C4-2B (cell line): ENCODE data around the gene PIP5K1C.
"Not testable (repeated sequence)": the region's sequence is repeated elsewhere in the genome, so short reads cannot be mapped to it uniquely, and the experiment has no call there.

Experiments used
- H3K27ac ChIP-seq: fragments of 450-650 bp; 2 replicates; pipeline ENCODE4 v1.5.1; 2017
- ZFX ChIP-seq: fragments of 450-650 bp; IDR thresholded peaks from 2 replicates; pipeline ENCODE4 v1.6.1; 2017
- TF ChIP-seq, protein P1 (sequence below): fragments of 450-650 bp; conservative IDR thresholded peaks from 2 replicates; pipeline ENCODE4 v1.5.1; 2017; ENCODE audit warnings: mild to moderate bottlenecking

The PIP5K1C gene

DNA sequence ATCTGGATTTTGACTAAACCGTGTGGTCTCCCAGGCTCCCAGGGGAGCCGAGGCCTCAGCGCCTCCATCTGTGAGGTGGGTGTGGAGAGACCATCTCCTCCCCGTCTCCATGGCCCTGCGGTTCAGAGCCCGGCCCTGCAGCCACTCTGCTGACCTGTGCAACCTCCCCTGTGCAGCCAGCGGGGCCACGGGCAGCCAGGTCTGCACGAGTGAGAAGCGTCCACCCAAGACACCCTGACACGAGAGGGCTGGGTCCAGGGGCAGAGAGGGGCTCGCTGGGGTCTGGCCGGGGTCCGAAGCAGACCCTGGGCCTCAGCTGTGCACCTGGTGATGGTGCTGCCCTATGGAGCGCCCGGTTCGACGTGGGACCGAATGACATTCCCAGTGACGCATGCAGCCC, 63.3 kb downstream of the PIP5K1C start:
- H3K27ac ChIP-seq, result no peak overlapping the region
- TF ChIP-seq, protein P1, sequence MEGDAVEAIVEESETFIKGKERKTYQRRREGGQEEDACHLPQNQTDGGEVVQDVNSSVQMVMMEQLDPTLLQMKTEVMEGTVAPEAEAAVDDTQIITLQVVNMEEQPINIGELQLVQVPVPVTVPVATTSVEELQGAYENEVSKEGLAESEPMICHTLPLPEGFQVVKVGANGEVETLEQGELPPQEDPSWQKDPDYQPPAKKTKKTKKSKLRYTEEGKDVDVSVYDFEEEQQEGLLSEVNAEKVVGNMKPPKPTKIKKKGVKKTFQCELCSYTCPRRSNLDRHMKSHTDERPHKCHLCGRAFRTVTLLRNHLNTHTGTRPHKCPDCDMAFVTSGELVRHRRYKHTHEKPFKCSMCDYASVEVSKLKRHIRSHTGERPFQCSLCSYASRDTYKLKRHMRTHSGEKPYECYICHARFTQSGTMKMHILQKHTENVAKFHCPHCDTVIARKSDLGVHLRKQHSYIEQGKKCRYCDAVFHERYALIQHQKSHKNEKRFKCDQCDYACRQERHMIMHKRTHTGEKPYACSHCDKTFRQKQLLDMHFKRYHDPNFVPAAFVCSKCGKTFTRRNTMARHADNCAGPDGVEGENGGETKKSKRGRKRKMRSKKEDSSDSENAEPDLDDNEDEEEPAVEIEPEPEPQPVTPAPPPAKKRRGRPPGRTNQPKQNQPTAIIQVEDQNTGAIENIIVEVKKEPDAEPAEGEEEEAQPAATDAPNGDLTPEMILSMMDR, result no peak
- TF ChIP-seq ZFX, result no peak

DNA sequence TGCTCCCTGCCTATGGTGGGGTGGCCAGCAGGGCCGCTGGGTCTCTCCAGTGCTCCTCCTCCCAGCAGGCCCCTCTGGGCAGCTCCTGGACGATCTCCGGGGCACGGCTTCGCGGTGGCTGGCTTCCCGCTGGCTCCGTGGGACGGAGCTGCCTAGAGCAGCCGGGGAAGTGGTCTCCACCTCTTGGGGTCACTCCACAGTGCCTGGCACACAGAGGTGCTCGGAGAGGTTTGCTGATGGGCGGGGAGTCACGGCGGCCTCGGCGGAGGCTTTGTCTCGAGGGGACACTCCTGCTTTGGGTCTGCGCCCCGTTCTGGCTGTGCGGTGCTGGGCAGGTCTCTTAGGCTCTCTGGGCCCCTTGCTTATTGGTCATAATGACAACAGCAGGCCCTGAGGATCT, 63.8 kb downstream of the PIP5K1C start:
- TF ChIP-seq, protein P1, result no peak
- no peak for TF ChIP-seq ZFX
- H3K27ac ChIP-seq, result no peak overlapping the region

DNA sequence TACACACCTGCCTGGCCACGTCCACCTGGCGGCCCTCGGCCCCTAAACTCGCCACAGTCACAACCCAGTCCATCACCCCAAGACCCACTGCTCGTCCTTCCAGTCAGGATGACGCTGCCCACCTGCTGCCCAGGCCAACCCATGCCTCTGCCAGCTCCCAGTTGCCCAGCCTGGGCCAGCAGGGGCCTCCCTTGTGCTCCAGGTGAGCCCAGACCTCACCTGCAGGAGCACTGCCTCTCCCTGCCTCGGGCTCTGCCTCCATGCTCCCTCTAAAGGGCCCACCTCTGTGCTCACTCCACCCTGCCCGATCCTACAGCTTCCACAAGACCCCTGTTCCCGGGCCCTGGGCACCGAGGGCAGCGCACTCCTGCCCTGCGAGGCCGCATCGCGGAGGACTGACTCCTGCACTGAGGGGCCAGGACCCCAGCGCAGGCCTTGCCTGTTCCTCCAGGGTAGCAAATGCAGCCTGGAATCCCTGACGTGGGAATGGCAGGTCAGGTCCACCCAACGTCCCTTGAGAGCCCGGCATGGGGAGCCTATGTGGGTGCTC, 65.7 kb downstream of the PIP5K1C start:
- TF ChIP-seq, protein P1, result no peak
- no peak for TF ChIP-seq ZFX
- no peak overlapping the region for H3K27ac ChIP-seq

DNA sequence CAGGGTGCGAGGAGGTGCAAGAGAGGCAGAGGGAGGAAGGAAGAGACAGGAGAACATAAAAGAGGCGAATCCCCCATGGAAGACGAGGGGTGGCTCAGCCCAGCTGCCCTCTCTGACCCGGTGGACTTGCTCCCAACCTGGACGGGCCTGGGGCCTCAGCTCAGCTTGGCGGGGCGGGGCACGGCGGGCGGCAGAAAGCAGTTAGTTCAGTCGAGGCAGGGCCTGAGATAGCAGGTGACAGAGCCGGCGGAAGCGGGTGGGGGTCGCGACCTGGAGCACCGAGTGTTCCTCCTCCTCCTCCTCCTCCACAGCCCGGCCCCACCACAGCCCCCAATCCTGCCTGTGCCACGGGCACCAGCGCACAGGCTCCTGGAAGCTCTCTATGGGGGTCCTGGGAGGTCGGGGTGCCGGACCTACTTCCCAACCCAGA, 66.7 kb downstream of the PIP5K1C start:
- no peak overlapping the region for H3K27ac ChIP-seq
- no peak for TF ChIP-seq ZFX
- TF ChIP-seq, protein P1, result no peak

DNA sequence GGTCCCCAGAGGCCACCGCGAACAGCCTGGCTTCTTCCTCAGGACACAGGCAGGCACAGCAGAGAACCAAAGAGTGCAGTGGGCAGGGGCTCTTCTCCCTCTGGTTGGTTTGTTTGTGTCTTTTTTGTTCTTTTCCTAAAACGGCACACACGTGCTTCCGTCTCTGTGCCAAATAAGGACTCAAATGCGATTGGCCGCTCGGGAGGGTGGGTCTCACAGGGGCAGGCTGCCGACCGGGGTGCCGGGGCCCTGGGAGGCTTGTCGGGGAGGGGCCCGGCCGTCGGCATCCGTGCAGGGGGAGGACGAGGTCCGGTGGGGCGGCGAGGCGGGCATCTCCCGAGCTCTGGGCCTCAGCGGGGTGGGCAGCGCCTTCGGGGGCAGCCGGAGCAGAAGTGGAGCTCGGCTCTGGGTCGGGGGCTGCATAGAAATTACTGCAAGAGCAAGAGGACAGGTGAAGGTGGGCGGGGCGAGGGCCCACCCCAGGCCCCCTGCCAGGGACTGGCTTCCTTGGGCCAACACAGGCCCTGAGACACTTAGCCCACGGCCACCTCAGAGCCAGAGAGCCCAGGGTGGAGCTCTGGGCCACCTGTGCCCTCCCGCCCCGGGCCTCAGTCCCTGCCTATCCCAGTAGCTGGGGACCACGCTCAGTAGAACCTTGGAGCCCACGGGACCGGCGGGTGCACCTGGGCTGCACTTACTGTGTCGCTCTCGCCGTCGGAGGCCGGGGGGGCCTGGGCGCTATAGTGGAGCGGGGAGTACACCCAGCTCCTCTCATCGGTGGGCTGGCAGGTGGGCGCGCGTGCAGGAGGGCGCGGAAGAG, 67.3 kb downstream of the PIP5K1C start:
- TF ChIP-seq, protein P1, result no peak
- no peak overlapping the region for H3K27ac ChIP-seq

DNA sequence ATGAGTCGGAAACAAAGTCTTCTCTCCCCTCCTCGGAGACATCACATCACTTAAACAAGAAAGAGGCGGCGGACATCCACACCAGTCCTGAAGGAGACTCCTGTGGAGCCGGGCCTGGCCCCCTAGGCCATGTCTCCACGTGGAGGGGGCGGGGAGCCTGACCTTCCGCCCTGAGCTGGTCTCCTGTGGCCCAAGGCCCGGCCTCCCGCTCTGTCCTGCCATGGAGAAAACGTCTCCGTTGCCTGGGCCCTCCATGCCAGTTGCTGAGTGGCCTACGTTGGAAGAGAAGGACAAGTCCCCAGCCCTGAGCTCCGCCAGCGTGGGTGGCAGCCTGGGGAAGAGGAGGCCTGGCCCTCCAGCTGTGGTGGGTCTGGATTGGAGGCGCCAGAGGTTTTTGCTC, 68.2 kb downstream of the PIP5K1C start:
- no peak overlapping the region for H3K27ac ChIP-seq
- TF ChIP-seq, protein P1, result no peak
- TF ChIP-seq ZFX, result no peak

DNA sequence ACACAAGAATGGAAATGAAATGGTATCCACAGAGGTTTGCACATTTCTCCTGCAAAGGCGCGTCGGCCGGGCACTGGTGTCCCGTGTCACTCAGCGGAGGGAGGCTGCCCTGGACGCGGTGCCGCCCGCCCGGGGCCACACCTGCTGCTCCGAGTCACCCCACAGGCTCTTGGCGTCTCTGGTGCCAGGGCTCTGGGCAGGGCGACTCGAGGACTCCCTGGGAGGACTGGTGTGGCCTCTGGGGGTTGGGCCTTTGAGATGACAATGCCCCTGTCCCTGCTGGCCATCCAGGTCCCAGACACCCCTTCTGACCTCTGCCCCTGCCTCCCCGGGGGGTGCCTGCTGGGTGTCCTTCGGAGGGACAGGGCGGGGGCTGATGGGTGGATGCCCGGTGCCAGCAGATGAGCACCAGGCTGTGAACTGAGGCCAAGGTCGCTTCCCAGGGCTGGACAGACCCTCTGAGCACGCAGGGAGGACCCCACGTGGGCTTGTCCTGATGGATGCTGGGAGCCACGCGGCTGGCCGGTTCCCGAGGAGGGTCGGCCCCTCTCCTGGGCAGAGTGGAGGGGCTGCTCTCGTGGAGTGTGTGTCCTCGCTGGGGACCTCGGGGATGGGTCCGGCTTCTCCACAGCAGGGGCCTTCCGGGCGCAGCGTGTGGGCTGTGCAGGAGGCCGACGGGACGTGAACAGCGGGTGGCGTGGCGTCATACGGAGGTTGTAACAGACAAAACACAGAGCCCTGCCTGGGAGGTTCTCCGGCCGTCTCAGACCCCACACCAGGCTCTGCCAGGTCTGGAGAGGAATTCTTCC, 69.0 kb downstream of the PIP5K1C start:
- no peak for TF ChIP-seq ZFX
- TF ChIP-seq, protein P1, result no peak
- H3K27ac ChIP-seq, result no peak overlapping the region

DNA sequence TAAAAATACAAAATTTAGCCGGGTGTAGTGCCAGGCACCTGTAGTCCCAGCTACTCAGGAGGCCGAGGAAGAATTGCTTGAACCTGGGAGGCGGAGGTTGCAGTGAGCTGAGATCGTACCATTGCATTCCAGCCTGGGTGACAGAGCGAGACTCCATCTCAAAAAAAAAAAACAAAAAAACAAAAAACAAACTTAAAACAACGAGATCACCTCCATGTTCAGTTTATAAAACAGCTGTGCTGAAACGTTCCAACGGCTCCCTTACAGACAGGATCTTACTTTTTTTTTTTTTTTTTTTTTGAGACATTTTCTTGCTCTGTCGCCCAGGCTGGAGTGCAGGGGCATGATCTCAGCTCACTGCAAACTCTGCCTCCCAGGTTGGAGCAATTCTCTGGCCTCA, 71.5 kb downstream of the PIP5K1C start:
- H3K27ac ChIP-seq, result not testable (repeated sequence)
